ENCODE results near the gene WDR91.

WDR91 gene

GRCh38 chr7:135169964-135170273, 41.4 kb downstream of the WDR91 start:
- ATAC-seq (no peak), DNase-seq (no peak)
- Mint-ChIP-seq H3K27ac (peak overlapping the region; percentile 97), H3K9me3 (no peaks in the 10 kb centered on the region), H3K4me3 (peak overlapping the region; percentile 94), H3K36me3 (ENCODE audit: low read depth) (peaks cover 40% of the 10 kb centered on the region), H3K27me3 (no peaks in the 10 kb centered on the region), H3K4me1 (peaks cover 55% of the 10 kb centered on the region)

DNA sequence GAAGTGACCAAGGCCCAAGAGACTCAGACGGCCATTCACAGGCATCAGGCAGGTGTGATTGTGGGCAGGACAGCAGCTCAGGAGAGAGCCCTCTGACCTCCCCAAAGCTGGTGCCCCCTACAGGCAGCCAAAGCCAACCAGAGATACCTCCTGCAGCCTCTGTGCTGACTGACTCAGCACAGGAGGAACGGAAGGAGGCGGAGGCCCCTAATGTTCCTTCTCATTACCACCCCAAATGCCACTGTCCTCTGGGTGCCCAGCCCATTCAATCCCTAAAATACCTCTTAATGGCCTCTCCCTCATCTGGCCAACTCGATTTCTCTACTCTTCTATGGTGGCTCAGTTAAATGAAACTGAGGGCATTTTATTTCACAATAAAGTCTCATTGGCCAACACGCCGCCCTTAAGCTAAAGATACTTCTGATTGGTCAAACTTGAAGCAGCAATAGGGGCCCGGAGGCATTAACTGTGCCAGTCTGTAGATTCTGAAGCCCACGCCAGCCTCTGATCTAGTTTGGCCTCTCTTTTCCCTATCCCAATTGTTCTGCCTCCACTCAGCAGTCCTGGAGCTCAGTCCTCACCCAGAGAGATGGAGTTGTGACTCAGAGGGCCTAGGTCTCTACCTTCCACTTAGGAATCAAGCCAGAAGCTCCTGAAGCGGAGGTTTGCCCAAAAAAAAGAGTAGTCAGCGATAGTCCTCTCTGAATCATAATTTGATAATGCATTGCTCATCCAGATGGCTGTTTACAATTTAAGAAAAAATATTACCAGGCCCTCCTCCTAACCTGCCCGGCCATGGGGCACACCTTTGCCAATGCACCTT, 42.0 kb downstream of the WDR91 start:
- Mint-ChIP-seq H3K4me1 (peaks cover 57% of the 10 kb centered on the region), H3K27ac (peak overlapping the region; percentile 97), H3K4me3 (peak overlapping the region; percentile 94), H3K27me3 (no peaks in the 10 kb centered on the region), H3K9me3 (no peaks in the 10 kb centered on the region), H3K36me3 (ENCODE audit: low read depth) (peaks cover 41% of the 10 kb centered on the region)
- peak; percentile 62 for ATAC-seq
- peak; percentile 77 for DNase-seq

GRCh38 chr7:135168489-135169140, 42.7 kb downstream of the WDR91 start:
- H3K27ac Mint-ChIP-seq: peak overlapping the region; percentile 97
- H3K9me3 Mint-ChIP-seq: no peaks in the 10 kb centered on the region
- peaks cover 59% of the 10 kb centered on the region for H3K4me1 Mint-ChIP-seq
- H3K36me3 Mint-ChIP-seq (ENCODE audit: low read depth): peaks cover 46% of the 10 kb centered on the region
- ATAC-seq (no peak), DNase-seq (no peak)
- H3K4me3 Mint-ChIP-seq: peak overlapping the region; percentile 94
- no peaks in the 10 kb centered on the region for H3K27me3 Mint-ChIP-seq

- Mint-ChIP-seq H3K27me3 (no peaks in the 10 kb centered on the region), H3K27ac (peak overlapping the region; percentile 97), H3K36me3 (ENCODE audit: low read depth) (peaks cover 49% of the 10 kb centered on the region), H3K9me3 (no peaks in the 10 kb centered on the region), H3K4me1 (peaks cover 60% of the 10 kb centered on the region), H3K4me3 (peak overlapping the region; percentile 94)
- no peak for DNase-seq
- no peak for ATAC-seq
These were observed 43.3 kb downstream of the WDR91 start for GRCh38 chr7:135168001-135168400.

- Mint-ChIP-seq H3K4me1 (peaks cover 60% of the 10 kb centered on the region), H3K36me3 (ENCODE audit: low read depth) (peaks cover 55% of the 10 kb centered on the region), H3K9me3 (peaks cover 3% of the 10 kb centered on the region), H3K4me3 (peak overlapping the region; percentile 46), H3K27me3 (no peaks in the 10 kb centered on the region), H3K27ac (peak overlapping the region; percentile 97)
- no peak for ATAC-seq
- DNase-seq: no peak
These were observed 43.9 kb downstream of the WDR91 start for GRCh38 chr7:135167365-135167917.

GRCh38 chr7:135166338-135166990, 44.9 kb downstream of the WDR91 start:
- Mint-ChIP-seq H3K4me1 (peaks cover 58% of the 10 kb centered on the region), H3K9me3 (peaks cover 8% of the 10 kb centered on the region), H3K27me3 (no peaks in the 10 kb centered on the region), H3K27ac (peak overlapping the region; percentile 52), H3K4me3 (no peak overlapping the region), H3K36me3 (ENCODE audit: low read depth) (peaks cover 64% of the 10 kb centered on the region)
- ATAC-seq (no peak), DNase-seq (no peak)

DNA sequence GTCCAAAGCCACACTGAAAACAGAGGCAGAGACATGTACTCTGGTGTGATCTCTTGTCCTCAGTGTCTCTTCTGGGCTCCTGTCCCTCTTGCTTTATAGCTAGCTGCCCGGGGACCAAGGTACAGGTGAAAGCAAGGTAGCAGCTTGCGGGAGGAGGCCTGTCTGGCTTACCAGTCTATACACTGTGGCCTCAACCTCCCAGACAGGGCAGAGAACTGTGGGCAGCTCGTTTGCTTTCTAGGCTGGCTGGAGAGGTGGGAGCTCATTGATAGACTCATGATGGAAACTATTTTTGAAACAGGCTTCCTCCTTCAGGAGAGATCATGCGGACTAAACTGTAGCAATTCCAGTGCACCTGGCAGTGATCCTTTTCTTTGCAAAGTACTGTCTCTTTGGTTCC, 45.5 kb downstream of the WDR91 start:
- Mint-ChIP-seq H3K4me1 (peaks cover 60% of the 10 kb centered on the region), H3K27ac (peak overlapping the region; percentile 52), H3K4me3 (no peak overlapping the region), H3K36me3 (ENCODE audit: low read depth) (peaks cover 70% of the 10 kb centered on the region), H3K9me3 (peaks cover 8% of the 10 kb centered on the region), H3K27me3 (no peaks in the 10 kb centered on the region)
- ATAC-seq (no peak), DNase-seq (no peak)

DNA sequence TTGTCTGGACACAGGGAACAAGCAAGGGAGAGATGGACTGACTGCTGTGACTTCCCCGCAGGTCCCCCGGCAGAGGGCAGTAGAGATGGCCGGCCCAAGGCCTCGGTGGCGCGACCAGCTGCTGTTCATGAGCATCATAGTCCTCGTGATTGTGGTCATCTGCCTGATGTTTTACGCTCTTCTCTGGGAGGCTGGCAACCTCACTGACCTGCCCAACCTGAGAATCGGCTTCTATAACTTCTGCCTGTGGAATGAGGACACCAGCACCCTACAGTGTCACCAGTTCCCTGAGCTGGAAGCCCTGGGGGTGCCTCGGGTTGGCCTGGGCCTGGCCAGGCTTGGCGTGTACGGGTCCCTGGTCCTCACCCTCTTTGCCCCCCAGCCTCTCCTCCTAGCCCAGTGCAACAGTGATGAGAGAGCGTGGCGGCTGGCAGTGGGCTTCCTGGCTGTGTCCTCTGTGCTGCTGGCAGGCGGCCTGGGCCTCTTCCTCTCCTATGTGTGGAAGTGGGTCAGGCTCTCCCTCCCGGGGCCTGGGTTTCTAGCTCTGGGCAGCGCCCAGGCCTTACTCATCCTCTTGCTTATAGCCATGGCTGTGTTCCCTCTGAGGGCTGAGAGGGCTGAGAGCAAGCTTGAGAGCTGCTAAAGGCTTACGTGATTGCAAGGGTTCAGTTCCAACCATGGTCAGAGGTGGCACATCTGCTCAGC, 46.8 kb downstream of the WDR91 start:
- DNase-seq: no peak
- peaks cover 67% of the 10 kb centered on the region for H3K4me1 Mint-ChIP-seq
- H3K27ac Mint-ChIP-seq: peak overlapping the region; percentile 25
- H3K4me3 Mint-ChIP-seq: no peak overlapping the region
- peaks cover 8% of the 10 kb centered on the region for H3K9me3 Mint-ChIP-seq
- peaks cover 75% of the 10 kb centered on the region for H3K36me3 Mint-ChIP-seq (ENCODE audit: low read depth)
- no peaks in the 10 kb centered on the region for H3K27me3 Mint-ChIP-seq
- no peak for ATAC-seq

DNA sequence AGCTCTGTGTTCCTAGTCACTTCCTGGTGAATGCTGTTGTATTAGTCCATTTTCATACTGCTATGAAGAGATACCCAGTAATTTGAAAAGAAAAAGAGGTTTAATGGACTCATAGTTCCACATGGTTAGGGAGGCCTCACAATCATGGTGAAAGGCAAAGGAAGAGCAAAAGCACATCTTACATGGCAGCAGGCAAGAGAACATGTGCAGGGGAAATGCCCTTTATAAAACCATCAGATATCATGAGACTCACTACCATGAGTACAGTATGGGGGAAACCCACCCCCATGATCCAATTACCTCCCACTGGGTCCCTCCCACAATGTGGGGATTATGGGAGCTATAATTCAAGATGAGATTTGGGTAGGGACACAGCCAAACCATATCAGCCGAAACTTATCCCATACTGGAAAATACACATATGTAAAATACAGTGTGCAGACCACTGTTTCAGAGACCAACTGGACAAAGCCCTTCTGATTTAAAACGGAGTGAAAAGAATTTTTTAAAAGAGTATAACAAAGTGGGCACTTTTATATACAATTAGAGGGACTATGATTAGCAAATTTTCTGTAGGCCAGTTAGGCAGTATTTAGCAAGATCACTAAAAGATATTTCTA, 48.8 kb downstream of the WDR91 start:
- no peak overlapping the region for H3K4me3 Mint-ChIP-seq
- peaks cover 57% of the 10 kb centered on the region for H3K4me1 Mint-ChIP-seq
- H3K9me3 Mint-ChIP-seq: peaks cover 14% of the 10 kb centered on the region
- DNase-seq (no peak), ATAC-seq (no peak)
- no peaks in the 10 kb centered on the region for H3K27me3 Mint-ChIP-seq
- H3K27ac Mint-ChIP-seq: peak overlapping the region; percentile 89
- peaks cover 73% of the 10 kb centered on the region for H3K36me3 Mint-ChIP-seq (ENCODE audit: low read depth)

DNA sequence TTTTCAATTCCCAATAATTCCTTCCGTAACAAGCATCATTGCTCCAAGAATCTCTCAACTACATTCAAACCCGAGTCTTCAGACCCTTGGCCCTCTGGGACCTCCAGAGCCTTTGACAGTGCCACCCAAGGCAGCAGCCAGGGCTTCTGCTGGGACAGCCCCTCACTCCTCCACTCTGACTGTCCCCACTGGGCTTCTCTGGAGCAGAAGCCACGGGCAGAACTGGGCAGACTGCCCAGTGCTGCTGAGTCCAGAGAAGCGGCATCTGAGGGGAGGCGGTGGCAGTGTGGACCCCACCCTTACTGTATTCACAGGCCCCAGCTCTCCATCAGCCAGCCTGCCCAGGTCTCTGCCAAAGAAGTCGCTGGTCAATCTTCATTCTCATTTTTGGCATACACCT, 49.7 kb downstream of the WDR91 start:
- no peak for DNase-seq
- Mint-ChIP-seq H3K36me3 (ENCODE audit: low read depth) (peaks cover 74% of the 10 kb centered on the region), H3K4me3 (no peak overlapping the region), H3K27ac (peak overlapping the region; percentile 89), H3K4me1 (peaks cover 53% of the 10 kb centered on the region), H3K27me3 (no peaks in the 10 kb centered on the region), H3K9me3 (peaks cover 19% of the 10 kb centered on the region)
- ATAC-seq: no peak

GRCh38 chr7:135160858-135161653, 50.3 kb downstream of the WDR91 start:
- H3K27me3 Mint-ChIP-seq: no peaks in the 10 kb centered on the region
- ATAC-seq (no peak), DNase-seq (no peak)
- H3K36me3 Mint-ChIP-seq (ENCODE audit: low read depth): peaks cover 74% of the 10 kb centered on the region
- H3K4me3 Mint-ChIP-seq: no peak overlapping the region
- peak overlapping the region; percentile 89 for H3K27ac Mint-ChIP-seq
- H3K9me3 Mint-ChIP-seq: peaks cover 25% of the 10 kb centered on the region
- H3K4me1 Mint-ChIP-seq: peaks cover 48% of the 10 kb centered on the region

DNA sequence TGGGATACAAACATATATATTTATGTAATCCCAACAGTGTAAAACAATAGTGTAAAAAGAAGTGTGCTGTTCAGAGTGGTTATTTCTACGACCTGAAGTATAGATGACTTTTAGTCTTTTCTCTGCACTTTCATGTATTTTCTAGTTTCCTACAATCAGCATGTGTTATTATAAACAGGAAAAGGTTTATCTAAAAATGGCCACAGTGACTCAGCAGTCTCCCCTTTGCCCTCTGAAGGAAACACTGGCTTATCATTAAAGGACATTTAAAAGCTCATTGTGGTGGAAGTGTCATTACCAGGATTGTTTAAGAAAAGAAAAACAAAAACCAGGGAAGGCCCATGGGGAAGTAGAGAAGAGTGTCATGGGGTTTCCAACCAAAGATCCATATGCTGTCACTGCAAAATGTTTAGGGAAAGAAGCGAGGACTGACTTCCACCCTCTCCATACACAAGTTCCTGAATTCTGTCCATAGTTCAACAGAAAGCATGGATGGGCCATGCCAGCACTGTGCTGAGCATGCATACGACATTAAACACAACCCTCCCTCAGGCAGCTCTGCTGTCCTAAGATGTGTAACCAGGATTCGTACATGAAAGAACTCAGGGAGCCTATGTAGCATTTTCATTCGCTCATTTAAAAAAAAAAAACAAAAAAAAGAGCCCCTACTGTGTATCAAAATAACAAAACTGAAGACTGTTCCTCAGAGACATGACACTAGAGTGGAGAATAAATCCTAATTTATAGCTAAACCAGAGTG, 51.0 kb downstream of the WDR91 start:
- no peak for DNase-seq
- Mint-ChIP-seq H3K9me3 (peaks cover 33% of the 10 kb centered on the region), H3K27me3 (no peaks in the 10 kb centered on the region), H3K27ac (peak overlapping the region; percentile 89), H3K36me3 (ENCODE audit: low read depth) (peaks cover 73% of the 10 kb centered on the region), H3K4me1 (peaks cover 47% of the 10 kb centered on the region), H3K4me3 (peak overlapping the region; percentile 10)
- peak; percentile 35 for ATAC-seq
